GM19351 (cell line): ENCODE results near the gene DCN.

Experiments
- ATAC-seq: cut with Tn5 transposase; IDR thresholded peaks from one replicate; pipeline ENCODE4 v1.9.1; 2021; ENCODE audit warnings: mild to moderate bottlenecking, moderate library complexity; ENCODE audit not compliant: unreplicated experiment

DCN gene

GRCh38 chr12:91188778-91189177 lies 6.2 kb upstream of the DCN start:
- ATAC-seq = no peak

- ATAC-seq = no peak
Measured at GRCh38 chr12:91186156-91186555, 3.5 kb upstream of the DCN start.

GRCh38 chr12:91185421-91185820 lies 2.8 kb upstream of the DCN start:
- no peak for ATAC-seq

- no peak for ATAC-seq
Measured at GRCh38 chr12:91183551-91183950, 934 bp upstream of the DCN start.

- ATAC-seq = no peak
Measured at GRCh38 chr12:91180582-91181395, 1.8 kb downstream of the DCN start.

GRCh38 chr12:91179966-91180561 lies 2.6 kb downstream of the DCN start:
- ATAC-seq = no peak

- no peak for ATAC-seq
Measured at GRCh38 chr12:91179315-91179714, 3.3 kb downstream of the DCN start.

GRCh38 chr12:91178781-91179180 lies 3.8 kb downstream of the DCN start:
- ATAC-seq = no peak

- no peak for ATAC-seq
Measured at GRCh38 chr12:91178139-91178561, 4.5 kb downstream of the DCN start.

- ATAC-seq = no peak
Measured at GRCh38 chr12:91177381-91177780, 5.2 kb downstream of the DCN start.

GRCh38 chr12:91176915-91177314 lies 5.7 kb downstream of the DCN start:
- ATAC-seq = no peak

- no peak for ATAC-seq
Measured at GRCh38 chr12:91176358-91176757, 6.3 kb downstream of the DCN start.

GRCh38 chr12:91173124-91173523 lies 9.5 kb downstream of the DCN start:
- no peak for ATAC-seq

- ATAC-seq = no peak
Measured at GRCh38 chr12:91172096-91172495, 10.5 kb downstream of the DCN start.

- no peak for ATAC-seq
Measured at GRCh38 chr12:91171476-91171875, 11.1 kb downstream of the DCN start.

- ATAC-seq = no peak
Measured at GRCh38 chr12:91163116-91163515, 19.5 kb downstream of the DCN start.

GRCh38 chr12:91161009-91161408 lies 21.6 kb downstream of the DCN start:
- ATAC-seq = no peak

- no peak for ATAC-seq
Measured at GRCh38 chr12:91155990-91156389, 26.6 kb downstream of the DCN start.

- ATAC-seq = no peak
Measured at GRCh38 chr12:91154131-91154530, 28.5 kb downstream of the DCN start.

GRCh38 chr12:91144053-91144452 lies 38.6 kb downstream of the DCN start:
- no peak for ATAC-seq

GRCh38 chr12:91143206-91143605 lies 39.4 kb downstream of the DCN start:
- no peak for ATAC-seq

GRCh38 chr12:91142221-91142631 lies 40.4 kb downstream of the DCN start:
- ATAC-seq = no peak
